Measurements from ENCODE around the gene ME3. TPM values are rescaled to one million over a fixed set of nuclear protein-coding genes. Genes with fewer than 3 reads are reported as not detected.

ME3 gene
- total RNA-seq, 1 donor from 2014 or later, result 10.3 TPM

DNA sequence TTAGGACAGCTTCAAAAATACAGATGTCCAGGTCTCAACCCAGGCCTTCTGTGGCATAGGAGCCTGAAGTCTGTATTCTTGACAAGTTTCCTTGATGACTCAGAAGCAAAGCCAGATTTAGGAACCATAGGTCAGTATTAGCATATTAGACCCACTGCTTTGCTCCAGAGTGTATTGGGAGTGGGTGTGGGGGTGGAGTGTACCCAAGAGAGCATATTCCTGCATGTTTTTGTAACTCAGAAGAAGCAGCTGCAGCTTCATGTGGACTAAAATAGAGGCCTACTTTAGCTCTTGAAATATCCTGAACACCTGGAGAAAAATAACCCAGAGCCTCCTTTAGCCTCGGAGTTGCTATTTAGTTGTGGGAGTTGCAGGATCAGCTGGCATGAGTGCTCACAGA, 191.0 kb downstream of the ME3 start:
- Histone ChIP-seq H3K4me3 (ENCODE audit: low read depth, low read length) (no peak overlapping the region), H3K27me3 (ENCODE audit: control insufficient read depth, insufficient read depth, low read length) (no peaks in the 10 kb centered on the region), H3K36me3 (ENCODE audit: control insufficient read depth, insufficient read depth, low read length) (no peaks in the 10 kb centered on the region)
- TF ChIP-seq, protein P1, sequence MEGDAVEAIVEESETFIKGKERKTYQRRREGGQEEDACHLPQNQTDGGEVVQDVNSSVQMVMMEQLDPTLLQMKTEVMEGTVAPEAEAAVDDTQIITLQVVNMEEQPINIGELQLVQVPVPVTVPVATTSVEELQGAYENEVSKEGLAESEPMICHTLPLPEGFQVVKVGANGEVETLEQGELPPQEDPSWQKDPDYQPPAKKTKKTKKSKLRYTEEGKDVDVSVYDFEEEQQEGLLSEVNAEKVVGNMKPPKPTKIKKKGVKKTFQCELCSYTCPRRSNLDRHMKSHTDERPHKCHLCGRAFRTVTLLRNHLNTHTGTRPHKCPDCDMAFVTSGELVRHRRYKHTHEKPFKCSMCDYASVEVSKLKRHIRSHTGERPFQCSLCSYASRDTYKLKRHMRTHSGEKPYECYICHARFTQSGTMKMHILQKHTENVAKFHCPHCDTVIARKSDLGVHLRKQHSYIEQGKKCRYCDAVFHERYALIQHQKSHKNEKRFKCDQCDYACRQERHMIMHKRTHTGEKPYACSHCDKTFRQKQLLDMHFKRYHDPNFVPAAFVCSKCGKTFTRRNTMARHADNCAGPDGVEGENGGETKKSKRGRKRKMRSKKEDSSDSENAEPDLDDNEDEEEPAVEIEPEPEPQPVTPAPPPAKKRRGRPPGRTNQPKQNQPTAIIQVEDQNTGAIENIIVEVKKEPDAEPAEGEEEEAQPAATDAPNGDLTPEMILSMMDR (IDR thresholded peaks at IDR 0.05; ENCODE audit: insufficient read depth, low read length, severe bottlenecking), result no peak
- DNase-seq (ENCODE audit: low read depth) (no peak), FAIRE-seq (no peak)

DNA sequence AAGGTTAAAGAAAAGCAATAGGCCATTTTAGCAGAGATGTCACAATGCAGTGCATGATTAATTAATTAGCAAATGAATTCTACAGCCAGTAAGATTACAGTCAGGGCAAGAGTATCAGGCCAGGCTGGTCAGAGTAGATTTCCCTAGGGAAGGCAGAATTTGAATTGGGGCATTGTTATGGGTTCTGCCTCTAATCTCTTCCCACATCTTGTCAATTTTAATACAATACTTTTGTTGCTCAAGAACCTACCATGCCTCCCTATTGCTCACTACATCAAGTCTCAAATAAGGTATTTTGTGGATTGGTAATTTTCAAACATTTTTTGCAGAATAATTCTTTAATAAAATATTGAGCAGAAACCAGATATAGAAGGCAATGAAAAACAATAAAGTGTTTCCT, 194.1 kb downstream of the ME3 start:
- DNase-seq (ENCODE audit: low read depth), result no peak
- no peak for FAIRE-seq
- TF ChIP-seq, protein P1 (IDR thresholded peaks at IDR 0.05; ENCODE audit: insufficient read depth, low read length, severe bottlenecking), result no peak
- Histone ChIP-seq H3K4me3 (ENCODE audit: low read depth, low read length) (no peak overlapping the region), H3K27me3 (ENCODE audit: control insufficient read depth, insufficient read depth, low read length) (no peaks in the 10 kb centered on the region), H3K36me3 (ENCODE audit: control insufficient read depth, insufficient read depth, low read length) (no peaks in the 10 kb centered on the region)

DNA sequence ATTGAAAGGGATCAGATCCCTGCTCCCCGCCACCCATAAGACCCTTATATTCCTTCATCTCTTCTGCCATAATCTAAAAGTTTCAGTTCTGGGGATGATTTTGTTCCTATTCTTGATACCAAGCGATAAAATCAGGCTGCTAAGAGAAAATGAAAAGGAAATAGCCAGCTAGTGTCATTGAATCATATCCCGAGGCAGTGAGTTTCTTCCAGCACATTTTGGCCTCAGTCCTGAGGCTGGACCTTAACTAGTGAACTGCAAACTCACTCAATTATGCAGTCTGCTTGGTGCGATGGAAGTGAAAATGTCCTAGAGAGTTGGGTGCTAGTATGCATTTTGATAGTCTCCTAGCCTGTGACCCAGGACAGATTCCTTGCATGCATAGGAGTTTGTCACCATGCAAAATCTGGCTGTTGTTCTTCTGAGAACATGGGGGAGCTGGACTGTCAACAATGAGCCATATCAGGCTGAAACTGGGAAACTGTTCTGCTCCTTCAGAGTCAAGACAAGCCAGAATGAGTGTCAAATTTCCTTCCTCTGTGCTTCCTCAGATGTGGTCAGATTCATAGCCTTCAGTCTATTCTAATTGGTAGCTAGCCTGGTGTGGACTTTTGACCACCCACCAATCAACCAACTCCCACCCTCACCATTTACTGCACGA, 194.8 kb downstream of the ME3 start:
- TF ChIP-seq, protein P1 (IDR thresholded peaks at IDR 0.05; ENCODE audit: insufficient read depth, low read length, severe bottlenecking), result no peak
- Histone ChIP-seq H3K4me3 (ENCODE audit: low read depth, low read length) (no peak overlapping the region), H3K36me3 (ENCODE audit: control insufficient read depth, insufficient read depth, low read length) (no peaks in the 10 kb centered on the region), H3K27me3 (ENCODE audit: control insufficient read depth, insufficient read depth, low read length) (no peaks in the 10 kb centered on the region)
- FAIRE-seq (no peak), DNase-seq (ENCODE audit: low read depth) (no peak)

DNA sequence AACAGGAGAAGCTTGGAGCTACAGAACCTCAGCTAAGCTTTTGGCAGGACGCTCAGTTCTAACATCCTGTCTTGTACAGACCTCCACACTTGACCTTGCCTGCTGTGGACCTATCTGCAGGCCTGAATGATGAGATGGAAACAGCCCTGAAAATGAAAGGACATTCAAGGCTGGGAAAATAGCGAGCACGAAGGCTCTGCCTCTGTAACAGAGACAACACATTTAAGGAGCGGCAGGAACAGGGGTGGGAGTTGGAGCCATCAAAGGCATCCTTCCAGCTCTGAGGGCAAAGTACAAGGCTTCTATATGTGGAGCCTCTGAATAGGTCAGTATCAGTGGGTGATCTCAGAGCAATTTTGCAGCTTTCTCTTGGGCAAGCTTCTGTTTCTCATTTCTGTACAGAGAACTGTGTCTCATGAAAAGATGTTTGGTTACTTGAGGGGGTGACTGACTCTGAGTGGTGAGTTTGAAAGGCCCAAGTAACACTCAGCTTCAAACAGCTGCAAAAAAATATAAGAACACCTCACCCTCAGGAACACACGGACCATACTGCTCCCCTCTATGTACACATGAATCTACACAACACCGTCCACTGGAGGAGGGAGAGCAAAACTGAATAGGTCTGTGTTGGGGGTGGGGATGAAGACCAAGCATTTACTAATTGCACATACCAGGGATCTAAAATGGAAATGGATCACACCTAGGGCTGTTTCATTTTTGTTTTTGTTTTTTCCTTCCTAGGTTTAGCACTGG, 196.1 kb downstream of the ME3 start:
- no peak for DNase-seq (ENCODE audit: low read depth)
- no peaks in the 10 kb centered on the region for H3K36me3 ChIP-seq (ENCODE audit: control insufficient read depth, insufficient read depth, low read length)
- no peak for FAIRE-seq
- no peaks in the 10 kb centered on the region for H3K27me3 ChIP-seq (ENCODE audit: control insufficient read depth, insufficient read depth, low read length)
- TF ChIP-seq, protein P1 (IDR thresholded peaks at IDR 0.05; ENCODE audit: insufficient read depth, low read length, severe bottlenecking), result no peak
- no peak overlapping the region for H3K4me3 ChIP-seq (ENCODE audit: low read depth, low read length)

DNA sequence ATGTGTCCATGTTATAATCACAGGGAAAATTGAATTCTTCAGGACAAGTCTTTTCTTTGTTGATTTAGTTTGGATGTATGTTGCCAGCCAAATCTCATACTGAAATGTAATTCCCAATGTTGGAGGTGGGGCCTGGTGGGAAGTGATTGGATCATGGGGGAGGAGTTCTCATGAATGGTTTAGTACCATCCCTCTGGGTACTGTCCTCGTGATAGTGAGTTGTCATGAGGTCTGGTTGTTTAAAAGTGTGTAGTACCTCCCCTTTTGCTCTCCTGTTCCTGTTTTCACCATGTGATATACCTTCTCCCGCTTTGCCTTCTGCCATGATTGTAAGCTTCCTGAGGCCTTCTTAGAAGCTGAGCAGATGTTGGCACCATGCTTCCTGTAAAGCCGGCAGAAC, 197.4 kb downstream of the ME3 start:
- no peaks in the 10 kb centered on the region for H3K36me3 ChIP-seq (ENCODE audit: control insufficient read depth, insufficient read depth, low read length)
- DNase-seq (ENCODE audit: low read depth) (no peak), FAIRE-seq (no peak)
- TF ChIP-seq, protein P1 (IDR thresholded peaks at IDR 0.05; ENCODE audit: insufficient read depth, low read length, severe bottlenecking), result no peak
- no peaks in the 10 kb centered on the region for H3K27me3 ChIP-seq (ENCODE audit: control insufficient read depth, insufficient read depth, low read length)
- H3K4me3 ChIP-seq (ENCODE audit: low read depth, low read length), result no peak overlapping the region

Data from bronchial epithelial cell (primary cell).